K562 (cell line): ENCODE data around the gene PLEKHG3. TPM values are rescaled to one million over a fixed set of nuclear protein-coding genes. Genes with fewer than 3 reads are reported as not detected.

Experiments used
- ATAC-seq: fragments of 200-7000 bp; cut with Tn5 transposase; 3 replicates; pipeline ENCODE4 v1.9.1; 2020; ENCODE audit warnings: moderate library complexity
- BruUV-seq: library from RNA; stranded (reverse); fragments of 400-500 nt; replicated peaks from 2 replicates; lab custom pipeline; 2021; lab: Mats Ljungman, UMichigan
- CTCF ChIA-PET: fragments of 300-600 bp; formaldehyde crosslinking; extraction: SDS; loops from one replicate; lab custom pipeline; 2021; ENCODE audit warnings: low intra/inter-chr PET ratio; lab: Yijun Ruan, JAX
- POLR2A ChIA-PET: fragments of 300-600, 350-650 bp; sonication (Branson Sonifier 250); formaldehyde crosslinking; extraction: SDS; loops from one replicate; lab custom pipeline; 2021; ENCODE audit warnings: antibody characterized with exemption, inconsistent platforms; lab: Yijun Ruan, JAX
- DNase-seq, 4 experiments: peaks; one replicate each; pipeline versions ENCODE4 v3.0.0 to v3.0.0-alpha.2; 2011 to 2018; ENCODE audit warnings: low spot score in 3 of 4, mixed read lengths in 3 of 4; ENCODE audit errors: extremely low read depth in 1 of 4
- FAIRE-seq: peaks from 2 replicates; lab custom pipeline; 2011; peaks lifted over from hg19 to GRCh38; lab: Jason Lieb, UNC
- H2AFZ ChIP-seq: 2 replicates; pipeline ENCODE4 v1.6.0; 2011; ENCODE audit warnings: low read depth, low read length, control low read depth, inconsistent platforms
- H3K27ac ChIP-seq: fragments of 200-600 bp; 3 replicates; pipeline ENCODE4 v1.8.0; 2011; ENCODE audit warnings: low read depth, mild to moderate bottlenecking, control low read depth, inconsistent platforms, low read length, moderate library complexity, mixed read lengths; ENCODE audit errors: extremely low read depth
- H3K27me3 ChIP-seq, 2 experiments: fragments of 300-600 bp in 1 of 2; 2 replicates in 1 of 2; 3 replicates in 1 of 2; pipeline versions ENCODE4 v1.6.0 to v1.8.0; 2011; ENCODE audit warnings: inconsistent platforms in 2 of 2, low read length in 2 of 2, mild to moderate bottlenecking in 1 of 2, mixed read lengths in 1 of 2, moderate library complexity in 1 of 2; ENCODE audit not compliant: control insufficient read depth in 2 of 2, insufficient read depth in 2 of 2
- H3K36me3 ChIP-seq: fragments of 300-600 bp; 3 replicates; pipeline ENCODE4 v1.8.0; 2011; ENCODE audit warnings: mild to moderate bottlenecking, low read length, inconsistent platforms; ENCODE audit not compliant: control insufficient read depth, insufficient read depth
- H3K4me1 ChIP-seq, 2 experiments: fragments of 200-600 bp in 1 of 2; replicated peaks in 1 of 2; 2 replicates in 1 of 2; 3 replicates in 1 of 2; pipeline versions ENCODE4 v1.5.1 to v1.8.0; 2011; ENCODE audit warnings: inconsistent platforms in 2 of 2, low read length in 2 of 2, mild to moderate bottlenecking in 1 of 2, mixed read lengths in 1 of 2, moderate library complexity in 1 of 2; ENCODE audit not compliant: control insufficient read depth in 2 of 2, insufficient read depth in 2 of 2
- H3K4me2 ChIP-seq: 2 replicates; pipeline ENCODE4 v1.6.1; 2011; ENCODE audit warnings: low read length, control low read depth, inconsistent platforms, mixed read lengths; ENCODE audit not compliant: insufficient read depth
- H3K4me3 ChIP-seq: fragments of 200-600 bp; sonication (generic), shearing (Covaris generic); 2 replicates; pipeline ENCODE4 v1.5.1; 2016; ENCODE audit warnings: control low read depth, inconsistent platforms
- H3K79me2 ChIP-seq: fragments of 200-600 bp; 3 replicates; pipeline ENCODE4 v1.8.0; 2011; ENCODE audit warnings: low read length, inconsistent platforms; ENCODE audit not compliant: control insufficient read depth, insufficient read depth
- H3K9ac ChIP-seq, 2 experiments: 2 replicates each; pipeline versions ENCODE4 v1.6.0 to v1.6.1; 2011; ENCODE audit warnings: low read depth in 2 of 2, low read length in 2 of 2, control low read depth in 1 of 2, inconsistent platforms in 1 of 2, mild to moderate bottlenecking in 1 of 2, mixed read lengths in 1 of 2; ENCODE audit not compliant: insufficient read depth in 1 of 2
- H3K9me1 ChIP-seq: one replicate; pipeline ENCODE4 v1.6.0; 2011; ENCODE audit warnings: inconsistent platforms, mild to moderate bottlenecking, low read length, moderate library complexity; ENCODE audit not compliant: control insufficient read depth, insufficient read depth
- H3K9me3 ChIP-seq: replicated peaks from 2 replicates; pipeline ENCODE4 v1.5.1; 2011; ENCODE audit warnings: low read depth, low read length, inconsistent platforms; ENCODE audit not compliant: control insufficient read depth, insufficient read depth
- H4K20me1 ChIP-seq: replicated peaks from 2 replicates; pipeline ENCODE4 v1.6.1; 2011; ENCODE audit warnings: low read length, inconsistent platforms, mixed read lengths; ENCODE audit not compliant: control insufficient read depth, insufficient read depth
- GMEB1 ChIP-seq: fragments of 250-450 bp; sonication (Bioruptor Pico); IDR thresholded peaks from 2 replicates; pipeline ENCODE4 v1.4.0; 2020; ENCODE audit warnings: mild to moderate bottlenecking
- MTA1 ChIP-seq: fragments of 450-650 bp; IDR thresholded peaks from 2 replicates; pipeline ENCODE4 v1.6.1; 2017; ENCODE audit warnings: borderline replicate concordance
- POLR2H ChIP-seq: IDR thresholded peaks from 2 replicates; pipeline ENCODE4 v1.6.1; 2016; ENCODE audit warnings: missing genetic modification characterization, low read depth, mild to moderate bottlenecking, control low read depth, missing compliant biosample characterization, moderate library complexity
- POU5F1 ChIP-seq: fragments of 150-350 bp; IDR thresholded peaks from 2 replicates; pipeline ENCODE4 v1.6.1; 2014; ENCODE audit warnings: borderline replicate concordance, low read length, low read depth, mild to moderate bottlenecking; ENCODE audit not compliant: partially characterized antibody
- ZBED1 ChIP-seq: IDR thresholded peaks from 2 replicates; pipeline ENCODE4 v1.6.1; 2014
- ZNF518B ChIP-seq: fragments of 250-450 bp; sonication (Bioruptor Pico); IDR thresholded peaks from 2 replicates; pipeline ENCODE4 v1.5.0; 2021; ENCODE audit warnings: mild to moderate bottlenecking, moderate library complexity
- ZNF695 ChIP-seq: fragments of 450-650 bp; formaldehyde crosslinking; IDR thresholded peaks from 2 replicates; pipeline ENCODE4 v1.4.0; 2020; ENCODE audit warnings: mild to moderate bottlenecking, moderate library complexity
- WGBS: fragments of 100-300 bp; shearing (Covaris generic); methylation state at CpG from one replicate; pipeline ENCODE4 v1.1.6; 2016; ENCODE audit warnings: low coverage, mixed read lengths; ENCODE audit not compliant: insufficient coverage; ENCODE audit errors: missing lambda C conversion rate; 5-methylcytosine and 5-hydroxymethylcytosine counted together
- in situ Hi-C: fragments of 300-500 bp; cut with MboI; formaldehyde crosslinking; loops from 4 replicates; pipeline ENCODE4 v1.15.0; 2018; ENCODE audit warnings: inconsistent platforms, mixed read lengths
- intact Hi-C: fragments of 100-400 bp; cut with micrococcal nuclease; formaldehyde crosslinking; loops from 2 replicates; pipeline ENCODE4 v1.14.2; 2022
- polyA plus RNA-seq, 8 experiments: library from polyadenylated mRNA; depleted of rRNA in 4 of 8; stranded (reverse) in 5 of 8; unstranded in 3 of 8; fragments of >200 nt; fragmentation: Nextera tagmentation in 2 of 8; fragmentation: Illumina TruSeq in 1 of 8; extraction: Ambion mirVana in 2 of 8; extraction: Trizol in 1 of 8; gene quantifications; 2 replicates each; pipeline versions ENCODE4 v1.2.1 to v1.2.3, GENCODE V29; 2011 to 2014; ENCODE audit warnings: inconsistent platforms in 1 of 8, missing spikeins in 1 of 8
- total RNA-seq, 7 experiments: library from RNA; depleted of rRNA in 6 of 7; stranded (reverse); fragments of >200 nt in 6 of 7; fragmentation: Illumina TruSeq in 2 of 7; extraction: Trizol in 2 of 7; gene quantifications; 2 replicates each; pipeline versions ENCODE4 v1.2.1 to v1.2.3, GENCODE V29; 2011 to 2021; ENCODE audit warnings: low replicate concordance in 1 of 7
- TF ChIP-seq, protein P1 (sequence below), 2 experiments: fragments of 450-650 bp in 1 of 2; sonication (generic) in 1 of 2; formaldehyde crosslinking in 1 of 2; IDR thresholded peaks; 2 replicates each; pipeline versions ENCODE4 v1.7.1 to v1.9.0; 2016 to 2022; ENCODE audit warnings: inconsistent platforms in 1 of 2, mild to moderate bottlenecking in 1 of 2, missing genetic modification reagents in 1 of 2

The PLEKHG3 gene
- total and polyA plus RNA-seq, 9 of the 15 experiments (the other 6 are each of a cell fraction or from before 2014, with no cell fraction given): 0.04 to 0.16 TPM; not detected in 7

GRCh38 chr14:64680714-64681065 lies 23.5 kb upstream of the PLEKHG3 start:
- no peaks in the 10 kb centered on the region for H3K9me3 ChIP-seq
- no peaks in the 10 kb centered on the region for H4K20me1 ChIP-seq
- no peak for DNase-seq
- H3K27me3 ChIP-seq: peaks cover 2 to 46% of the 10 kb centered on the region in 2 experiments; a peak in 4 of 5 replicates
- H3K4me3 ChIP-seq: no peak overlapping the region
- ATAC-seq: no peak
- no peak overlapping the region for H3K4me2 ChIP-seq
- in situ Hi-C loops (no loop called here), intact Hi-C loops (no loop called here)
- ChIA-PET POLR2A (no interaction called here), CTCF (no interaction called here)
- no peaks in the 10 kb centered on the region for H3K9me1 ChIP-seq
- H3K36me3 ChIP-seq: no peaks in the 10 kb centered on the region
- H3K27ac ChIP-seq: no peak overlapping the region
- H2AFZ ChIP-seq: no peak overlapping the region
- 3% methylated on average over 3 of the region's 3 CpGs for WGBS
- H3K79me2 ChIP-seq: no peaks in the 10 kb centered on the region
- no TSS peak for BruUV-seq
- H3K9ac ChIP-seq: no peak overlapping the region
- no peak for FAIRE-seq
- H3K4me1 ChIP-seq: no peaks in the 10 kb centered on the region
- TF ChIP-seq MTA1: no peak
- TF ChIP-seq POU5F1: no peak
- no peak for TF ChIP-seq ZNF695 (CRISPR knock-in tag)
- TF ChIP-seq GMEB1 (CRISPR knock-in tag): no peak
- TF ChIP-seq ZBED1: no peak
- TF ChIP-seq, protein P1, sequence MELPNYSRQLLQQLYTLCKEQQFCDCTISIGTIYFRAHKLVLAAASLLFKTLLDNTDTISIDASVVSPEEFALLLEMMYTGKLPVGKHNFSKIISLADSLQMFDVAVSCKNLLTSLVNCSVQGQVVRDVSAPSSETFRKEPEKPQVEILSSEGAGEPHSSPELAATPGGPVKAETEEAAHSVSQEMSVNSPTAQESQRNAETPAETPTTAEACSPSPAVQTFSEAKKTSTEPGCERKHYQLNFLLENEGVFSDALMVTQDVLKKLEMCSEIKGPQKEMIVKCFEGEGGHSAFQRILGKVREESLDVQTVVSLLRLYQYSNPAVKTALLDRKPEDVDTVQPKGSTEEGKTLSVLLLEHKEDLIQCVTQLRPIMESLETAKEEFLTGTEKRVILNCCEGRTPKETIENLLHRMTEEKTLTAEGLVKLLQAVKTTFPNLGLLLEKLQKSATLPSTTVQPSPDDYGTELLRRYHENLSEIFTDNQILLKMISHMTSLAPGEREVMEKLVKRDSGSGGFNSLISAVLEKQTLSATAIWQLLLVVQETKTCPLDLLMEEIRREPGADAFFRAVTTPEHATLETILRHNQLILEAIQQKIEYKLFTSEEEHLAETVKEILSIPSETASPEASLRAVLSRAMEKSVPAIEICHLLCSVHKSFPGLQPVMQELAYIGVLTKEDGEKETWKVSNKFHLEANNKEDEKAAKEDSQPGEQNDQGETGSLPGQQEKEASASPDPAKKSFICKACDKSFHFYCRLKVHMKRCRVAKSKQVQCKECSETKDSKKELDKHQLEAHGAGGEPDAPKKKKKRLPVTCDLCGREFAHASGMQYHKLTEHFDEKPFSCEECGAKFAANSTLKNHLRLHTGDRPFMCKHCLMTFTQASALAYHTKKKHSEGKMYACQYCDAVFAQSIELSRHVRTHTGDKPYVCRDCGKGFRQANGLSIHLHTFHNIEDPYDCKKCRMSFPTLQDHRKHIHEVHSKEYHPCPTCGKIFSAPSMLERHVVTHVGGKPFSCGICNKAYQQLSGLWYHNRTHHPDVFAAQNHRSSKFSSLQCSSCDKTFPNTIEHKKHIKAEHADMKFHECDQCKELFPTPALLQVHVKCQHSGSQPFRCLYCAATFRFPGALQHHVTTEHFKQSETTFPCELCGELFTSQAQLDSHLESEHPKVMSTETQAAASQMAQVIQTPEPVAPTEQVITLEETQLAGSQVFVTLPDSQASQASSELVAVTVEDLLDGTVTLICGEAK (IDR thresholded peaks at IDR 0.05): no peak
- TF ChIP-seq, protein P1 (CRISPR knock-in tag; IDR thresholded peaks at IDR 0.05): no peak
- no peak for TF ChIP-seq POLR2H (tag)
- TF ChIP-seq ZNF518B: no peak
